Activated T-cell treated with anti-CD3 and anti-CD28 coated beads, Interleukin-2, amount 50 U/mL, for 72 hours (primary cell): Measurements from ENCODE around the gene TMEM63B. TPM values are rescaled to one million over a fixed set of nuclear protein-coding genes. Genes with fewer than 3 reads are reported as not detected.

Source experiments
- ATAC-seq, 2 donors: fragments of 150-1000 bp; cut with Tn5 transposase; replicated peaks in 1 of 2; 2 replicates each; pipeline ENCODE4 v1.10.0; 2021; ENCODE audit warnings: moderate library complexity in 2 of 2, mild to moderate bottlenecking in 1 of 2
- DNase-seq, 2 donors: peaks; one replicate each; pipeline ENCODE4 v3.0.0; 2021 to 2022; ENCODE audit warnings: mixed read lengths in 1 of 2
- H3K27ac Mint-ChIP-seq: one replicate; pipeline ENCODE4 v1.8.0; 2022; ENCODE audit warnings: mild to moderate bottlenecking, moderate library complexity, mixed read lengths
- H3K27me3 Mint-ChIP-seq: one replicate; pipeline ENCODE4 v1.8.0; 2022; ENCODE audit warnings: low read depth, mixed read lengths
- H3K36me3 Mint-ChIP-seq, 2 donors: one replicate each; pipeline ENCODE4 v1.8.0; 2022; ENCODE audit warnings: mixed read lengths in 2 of 2, mild to moderate bottlenecking in 1 of 2; ENCODE audit not compliant: insufficient read depth in 2 of 2
- H3K4me1 Mint-ChIP-seq: one replicate; pipeline ENCODE4 v1.8.0; 2022; ENCODE audit warnings: low read depth, mixed read lengths
- H3K4me3 Mint-ChIP-seq, 2 donors: one replicate each; pipeline ENCODE4 v1.8.0; 2022; ENCODE audit warnings: mild to moderate bottlenecking in 2 of 2, mixed read lengths in 2 of 2, moderate library complexity in 2 of 2
- H3K9me3 Mint-ChIP-seq, 2 donors: one replicate each; pipeline ENCODE4 v1.8.0; 2022; ENCODE audit warnings: mixed read lengths in 2 of 2
- total RNA-seq, 2 donors: library from RNA; stranded (reverse); gene quantifications; one replicate each; pipeline ENCODE4 v1.2.3, GENCODE V29; 2022

TMEM63B gene
- total RNA-seq, 2 donors from 2014 or later, result 16.3 to 17.9 TPM

DNA sequence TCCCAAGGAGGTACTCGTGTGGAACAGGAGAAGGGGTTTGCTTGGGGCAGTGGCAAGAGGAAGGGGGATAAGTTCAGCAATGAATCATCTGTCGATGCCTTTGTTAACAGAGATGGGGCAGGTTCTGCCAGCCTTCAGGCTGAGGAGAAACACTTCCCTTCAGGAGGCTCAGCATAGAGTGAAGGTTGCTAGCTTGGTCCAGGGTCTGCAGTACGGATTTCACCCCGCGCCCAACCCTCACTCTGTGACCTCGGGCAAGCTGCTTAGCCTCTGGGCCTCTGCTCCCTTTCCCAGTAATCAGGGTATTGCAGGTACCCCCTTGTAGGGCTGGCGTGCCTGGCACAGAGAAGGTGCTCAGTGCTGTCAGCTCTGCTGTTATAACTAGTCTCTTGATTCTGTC is 38.8 kb downstream of the TMEM63B start:
- Mint-ChIP-seq H3K9me3 (no peaks in the 10 kb centered on the region), H3K27me3 (peaks cover 20% of the 10 kb centered on the region), H3K4me1 (peaks cover 14% of the 10 kb centered on the region), H3K4me3 (no peak overlapping the region), H3K36me3 (no peaks in the 10 kb centered on the region), H3K27ac (no peak overlapping the region)
- no peak for DNase-seq
- ATAC-seq, result no peak

DNA sequence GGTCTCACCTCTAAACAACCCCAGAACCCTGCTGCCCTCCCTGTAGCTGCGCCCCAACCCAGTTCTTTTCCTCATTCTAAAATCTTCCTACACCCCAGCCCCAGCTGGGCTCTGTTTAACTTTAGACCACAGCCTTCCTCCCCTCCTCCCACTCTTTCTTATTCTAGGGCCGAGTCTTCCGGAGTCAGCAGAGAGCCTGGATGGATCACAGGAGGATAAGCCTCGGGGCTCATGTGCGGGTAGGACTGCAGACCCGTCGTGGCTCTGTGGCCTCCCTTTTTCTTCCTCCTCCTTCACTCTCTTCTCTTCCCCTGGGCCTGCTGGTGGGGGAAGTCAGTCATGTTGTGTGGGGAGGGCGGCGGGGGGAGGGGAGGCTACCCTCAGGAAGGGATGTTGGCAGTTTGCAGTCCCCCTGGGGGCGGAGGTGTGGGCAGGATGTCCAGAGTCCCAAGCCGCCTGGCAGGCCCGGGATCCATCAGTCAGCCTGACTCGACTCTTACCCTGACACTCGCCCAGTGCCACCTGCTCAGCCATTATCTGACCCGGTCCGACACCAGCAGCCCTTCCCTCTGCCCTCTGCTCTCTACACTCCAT is 39.3 kb downstream of the TMEM63B start:
- DNase-seq (no peak), ATAC-seq (peak in 1 of 2 donors; percentile 35)
- H3K4me1 Mint-ChIP-seq, result peaks cover 8% of the 10 kb centered on the region
- H3K27me3 Mint-ChIP-seq, result peaks cover 20% of the 10 kb centered on the region
- no peaks in the 10 kb centered on the region for H3K9me3 Mint-ChIP-seq
- H3K4me3 Mint-ChIP-seq, result no peak overlapping the region
- H3K36me3 Mint-ChIP-seq, result no peaks in the 10 kb centered on the region
- no peak overlapping the region for H3K27ac Mint-ChIP-seq

DNA sequence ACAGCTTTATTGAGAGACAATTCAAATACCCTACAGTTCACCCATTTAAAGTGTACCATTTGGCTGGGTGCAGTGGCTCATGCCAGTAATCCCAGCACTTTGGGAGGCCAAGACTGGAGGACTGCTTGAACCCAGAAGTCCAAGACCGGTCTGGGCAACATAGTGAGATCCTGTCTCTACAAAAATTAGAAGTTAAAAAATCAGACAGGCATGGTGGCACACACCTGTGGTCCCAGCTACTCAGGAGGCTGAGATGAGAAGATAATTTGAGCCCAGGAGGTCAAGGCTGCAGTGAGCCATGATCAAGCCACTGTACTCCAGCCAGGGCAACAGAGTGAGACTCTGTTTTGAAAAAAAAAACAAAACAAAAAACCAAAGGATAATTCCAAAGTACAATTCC is 40.2 kb downstream of the TMEM63B start:
- no peak for DNase-seq
- Mint-ChIP-seq H3K4me3 (no peak overlapping the region), H3K36me3 (no peaks in the 10 kb centered on the region), H3K27ac (no peak overlapping the region), H3K27me3 (peaks cover 17% of the 10 kb centered on the region), H3K9me3 (no peaks in the 10 kb centered on the region), H3K4me1 (peaks cover 12% of the 10 kb centered on the region)
- ATAC-seq, result no peak

DNA sequence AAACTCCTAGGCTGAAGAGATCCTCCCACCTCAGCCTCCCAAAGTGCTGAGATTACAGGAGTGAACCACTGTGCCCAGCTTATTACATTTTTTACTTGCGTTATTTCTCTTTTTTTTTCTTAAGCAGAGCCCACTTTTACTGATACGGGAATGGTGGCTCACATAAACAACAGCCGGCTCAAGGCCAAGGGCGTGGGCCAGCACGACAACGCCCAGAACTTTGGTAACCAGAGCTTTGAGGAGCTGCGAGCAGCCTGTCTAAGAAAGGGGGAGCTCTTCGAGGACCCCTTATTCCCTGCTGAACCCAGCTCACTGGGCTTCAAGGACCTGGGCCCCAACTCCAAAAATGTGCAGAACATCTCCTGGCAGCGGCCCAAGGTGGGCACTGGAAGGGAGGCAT is 41.8 kb downstream of the TMEM63B start:
- Mint-ChIP-seq H3K4me1 (peaks cover 15% of the 10 kb centered on the region), H3K27ac (no peak overlapping the region), H3K9me3 (no peaks in the 10 kb centered on the region), H3K4me3 (no peak overlapping the region), H3K36me3 (no peaks in the 10 kb centered on the region), H3K27me3 (peaks cover 8% of the 10 kb centered on the region)
- no peak for ATAC-seq
- DNase-seq, result no peak

DNA sequence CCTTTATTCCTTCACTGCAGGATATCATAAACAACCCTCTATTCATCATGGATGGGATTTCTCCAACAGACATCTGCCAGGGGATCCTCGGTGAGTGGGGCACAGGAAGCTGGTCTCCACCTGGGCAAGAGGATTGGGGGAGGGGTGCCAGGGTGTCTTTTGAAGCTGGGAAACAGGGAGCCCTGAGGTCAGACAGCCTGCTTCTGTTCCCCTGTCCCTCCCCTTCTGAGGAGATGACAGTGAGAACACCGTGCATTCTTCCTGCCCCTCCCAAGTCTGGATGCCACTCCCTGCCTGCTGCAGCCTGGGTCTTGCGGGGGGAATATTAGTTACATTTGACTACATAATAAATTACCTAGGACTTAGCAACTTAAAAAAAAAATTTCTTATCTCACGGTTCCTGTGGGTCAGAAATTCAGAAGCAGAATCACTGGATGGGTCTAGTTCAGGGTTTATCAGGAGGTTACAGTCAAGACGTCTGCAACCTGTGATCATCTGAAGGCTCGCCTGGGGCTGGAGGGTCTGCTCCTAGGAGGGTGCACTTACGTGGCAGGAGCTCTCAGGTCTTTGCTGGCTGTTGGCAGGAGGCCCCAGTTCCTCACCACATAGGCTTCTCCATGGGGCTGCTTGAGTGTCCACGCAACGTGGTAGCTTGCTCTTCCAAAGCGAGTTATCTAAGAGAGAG is 42.7 kb downstream of the TMEM63B start:
- Mint-ChIP-seq H3K36me3 (no peaks in the 10 kb centered on the region), H3K9me3 (no peaks in the 10 kb centered on the region), H3K4me1 (peaks cover 15% of the 10 kb centered on the region), H3K27ac (no peak overlapping the region), H3K27me3 (peaks cover 7% of the 10 kb centered on the region), H3K4me3 (no peak overlapping the region)
- no peak for ATAC-seq
- DNase-seq, result no peak

DNA sequence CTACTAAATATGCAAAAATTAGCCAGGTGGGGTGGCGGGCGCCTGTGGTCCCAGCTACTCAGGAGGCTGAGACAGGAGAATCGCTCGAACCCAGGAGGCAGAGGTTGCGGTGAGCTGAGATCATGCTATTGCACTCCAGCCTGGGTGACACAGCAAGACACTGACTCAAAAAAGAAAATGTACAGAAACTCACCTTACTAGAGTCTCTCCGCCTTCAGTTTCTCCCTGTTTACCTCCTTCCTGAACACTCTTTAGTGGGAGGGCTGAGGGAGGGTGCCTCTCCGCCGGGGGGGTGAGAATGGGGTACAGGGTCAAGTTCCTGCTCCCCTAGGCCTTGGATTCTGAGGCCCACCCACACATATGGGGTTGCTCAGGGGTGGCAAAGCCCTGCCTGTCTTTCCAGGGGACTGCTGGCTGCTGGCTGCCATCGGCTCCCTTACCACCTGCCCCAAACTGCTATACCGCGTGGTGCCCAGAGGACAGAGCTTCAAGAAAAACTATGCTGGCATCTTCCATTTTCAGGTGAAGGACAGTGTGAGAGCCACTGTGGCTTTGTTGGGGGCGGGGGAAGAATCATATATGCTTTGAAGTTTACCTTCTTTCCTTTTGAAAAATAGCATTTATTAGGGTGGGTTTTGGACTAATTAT is 44.7 kb downstream of the TMEM63B start:
- Mint-ChIP-seq H3K27ac (no peak overlapping the region), H3K4me1 (peaks cover 17% of the 10 kb centered on the region), H3K27me3 (no peaks in the 10 kb centered on the region), H3K9me3 (no peaks in the 10 kb centered on the region), H3K4me3 (no peak overlapping the region), H3K36me3 (no peaks in the 10 kb centered on the region)
- DNase-seq (no peak), ATAC-seq (peak in 1 of 2 donors; percentile 40)

DNA sequence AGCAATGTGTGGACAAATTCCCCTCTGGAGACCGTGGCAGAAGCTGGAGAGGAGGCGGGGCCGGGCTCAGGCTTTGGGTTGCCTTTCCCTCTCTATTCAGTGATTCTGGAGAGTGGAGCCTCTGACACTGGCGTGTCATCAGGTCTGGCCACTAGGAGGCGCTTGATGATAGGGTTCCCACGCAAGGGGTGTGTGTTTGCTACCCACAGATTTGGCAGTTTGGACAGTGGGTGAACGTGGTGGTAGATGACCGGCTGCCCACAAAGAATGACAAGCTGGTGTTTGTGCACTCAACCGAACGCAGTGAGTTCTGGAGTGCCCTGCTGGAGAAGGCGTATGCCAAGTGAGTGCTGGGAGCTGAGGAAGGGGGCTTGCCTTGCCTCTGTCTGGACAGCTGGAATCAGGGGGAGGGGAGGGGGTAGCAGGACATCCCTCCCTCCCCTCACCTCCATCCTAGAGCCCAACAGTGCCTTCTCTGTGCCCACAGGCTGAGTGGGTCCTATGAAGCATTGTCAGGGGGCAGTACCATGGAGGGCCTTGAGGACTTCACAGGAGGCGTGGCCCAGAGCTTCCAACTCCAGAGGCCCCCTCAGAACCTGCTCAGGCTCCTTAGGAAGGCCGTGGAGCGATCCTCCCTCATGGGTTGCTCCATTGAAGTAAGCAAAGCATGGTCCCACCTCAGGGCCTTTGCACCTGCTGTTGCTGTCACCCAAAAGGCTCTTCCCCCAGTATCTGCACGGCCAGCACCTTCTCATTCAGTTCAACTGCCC is 45.6 kb downstream of the TMEM63B start:
- DNase-seq (peak; percentile 83 to 85), ATAC-seq (peak; percentile 82 to 87)
- Mint-ChIP-seq H3K36me3 (no peaks in the 10 kb centered on the region), H3K27me3 (no peaks in the 10 kb centered on the region), H3K9me3 (no peaks in the 10 kb centered on the region), H3K4me1 (peaks cover 26% of the 10 kb centered on the region), H3K27ac (no peak overlapping the region), H3K4me3 (no peak overlapping the region)

DNA sequence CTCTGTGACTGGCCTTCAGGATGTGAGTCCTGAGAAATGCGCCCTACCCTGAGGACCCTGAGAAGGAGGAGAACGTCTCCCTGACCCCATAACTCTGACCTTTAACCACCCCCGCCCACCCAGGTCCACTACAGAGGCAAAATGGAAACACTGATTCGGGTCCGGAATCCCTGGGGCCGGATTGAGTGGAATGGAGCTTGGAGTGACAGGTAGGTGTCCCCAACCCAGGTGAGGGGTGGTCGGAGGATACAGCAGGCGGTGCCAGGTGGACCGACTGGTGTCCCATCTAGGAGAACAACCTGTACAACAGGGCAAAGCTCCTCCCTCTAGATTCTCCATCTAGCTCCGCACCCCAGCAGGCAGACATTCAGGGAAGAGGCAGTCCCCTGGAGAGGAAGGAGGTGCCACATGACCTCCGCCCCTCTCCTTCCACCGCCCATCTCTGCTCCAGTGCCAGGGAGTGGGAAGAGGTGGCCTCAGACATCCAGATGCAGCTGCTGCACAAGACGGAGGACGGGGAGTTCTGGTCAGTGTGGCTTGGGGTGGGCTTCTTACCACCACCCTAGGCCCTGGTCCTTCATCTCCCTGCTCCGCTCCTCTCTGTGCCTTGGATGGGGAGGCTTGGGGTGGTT is 48.9 kb downstream of the TMEM63B start:
- Mint-ChIP-seq H3K4me3 (peak overlapping the region in 1 of 2 donors; percentile 54), H3K27ac (no peak overlapping the region), H3K9me3 (no peaks in the 10 kb centered on the region), H3K27me3 (no peaks in the 10 kb centered on the region), H3K36me3 (no peaks in the 10 kb centered on the region), H3K4me1 (peaks cover 29% of the 10 kb centered on the region)
- ATAC-seq (no peak), DNase-seq (no peak)

DNA sequence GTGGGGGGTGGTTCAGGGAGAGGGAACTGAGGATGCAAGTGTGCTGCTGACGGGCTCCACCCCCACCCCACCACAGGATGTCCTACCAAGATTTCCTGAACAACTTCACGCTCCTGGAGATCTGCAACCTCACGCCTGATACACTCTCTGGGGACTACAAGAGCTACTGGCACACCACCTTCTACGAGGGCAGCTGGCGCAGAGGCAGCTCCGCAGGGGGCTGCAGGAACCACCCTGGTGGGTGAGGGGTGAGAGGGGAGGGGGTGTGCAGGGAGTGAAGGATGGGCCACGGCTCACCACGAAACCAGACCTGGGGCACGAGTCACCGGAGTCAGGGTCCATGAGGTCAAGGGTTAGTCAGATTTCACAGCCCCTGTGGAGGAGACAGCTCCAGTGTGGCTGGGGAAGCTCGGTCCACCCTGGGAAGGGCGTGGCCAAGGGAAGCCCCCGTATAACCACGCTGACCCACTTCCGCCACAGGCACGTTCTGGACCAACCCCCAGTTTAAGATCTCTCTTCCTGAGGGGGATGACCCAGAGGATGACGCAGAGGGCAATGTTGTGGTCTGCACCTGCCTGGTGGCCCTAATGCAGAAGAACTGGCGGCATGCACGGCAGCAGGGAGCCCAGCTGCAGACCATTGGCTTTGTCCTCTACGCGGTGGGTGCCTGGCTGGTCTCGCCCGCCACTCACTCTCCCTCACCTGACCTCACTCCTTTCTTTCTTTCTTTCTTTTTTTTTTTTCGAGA is 49.6 kb downstream of the TMEM63B start:
- H3K27me3 Mint-ChIP-seq, result no peaks in the 10 kb centered on the region
- peak; percentile 74 to 77 for ATAC-seq
- peak overlapping the region in 1 of 2 donors; percentile 54 for H3K4me3 Mint-ChIP-seq
- no peaks in the 10 kb centered on the region for H3K9me3 Mint-ChIP-seq
- peaks cover 29% of the 10 kb centered on the region for H3K4me1 Mint-ChIP-seq
- H3K36me3 Mint-ChIP-seq, result no peaks in the 10 kb centered on the region
- H3K27ac Mint-ChIP-seq, result no peak overlapping the region
- peak; percentile 47 to 61 for DNase-seq

DNA sequence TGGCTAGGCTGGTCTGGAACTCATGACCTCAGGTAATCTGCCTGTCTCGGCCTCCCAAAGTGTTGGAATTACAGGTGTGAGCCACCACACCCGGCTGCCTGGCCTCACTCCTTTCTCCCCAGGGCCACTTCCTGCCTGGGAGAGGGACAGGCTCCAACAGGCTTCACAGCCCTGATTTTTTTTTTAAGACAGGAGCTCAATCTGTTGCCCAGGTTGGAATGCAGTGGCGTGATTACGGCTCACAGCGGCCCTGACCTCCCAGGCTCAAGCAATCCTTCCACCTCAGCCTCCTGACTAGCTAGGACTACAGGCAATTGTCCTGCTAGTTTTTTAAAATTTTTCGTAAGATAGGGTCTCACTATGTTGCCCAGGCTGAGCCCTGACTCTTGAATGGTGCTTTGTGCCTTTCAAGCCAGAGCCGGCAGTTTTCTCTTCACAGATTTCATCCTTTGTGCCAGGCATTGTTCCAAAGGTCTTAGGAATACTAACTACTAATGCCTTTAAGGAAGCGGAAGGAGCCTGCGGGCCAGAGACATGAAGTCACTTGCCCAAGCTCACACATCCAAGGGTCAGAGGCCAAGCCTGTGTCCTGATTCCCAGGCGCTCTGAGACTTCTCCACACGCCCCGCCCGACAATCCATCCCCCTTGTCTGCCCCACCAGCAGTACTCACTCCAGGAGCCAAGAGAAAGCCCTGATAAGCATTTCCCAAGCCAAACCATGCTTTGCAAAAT is 50.5 kb downstream of the TMEM63B start:
- Mint-ChIP-seq H3K4me3 (peak overlapping the region in 1 of 2 donors; percentile 54), H3K36me3 (no peaks in the 10 kb centered on the region), H3K9me3 (no peaks in the 10 kb centered on the region)

DNA sequence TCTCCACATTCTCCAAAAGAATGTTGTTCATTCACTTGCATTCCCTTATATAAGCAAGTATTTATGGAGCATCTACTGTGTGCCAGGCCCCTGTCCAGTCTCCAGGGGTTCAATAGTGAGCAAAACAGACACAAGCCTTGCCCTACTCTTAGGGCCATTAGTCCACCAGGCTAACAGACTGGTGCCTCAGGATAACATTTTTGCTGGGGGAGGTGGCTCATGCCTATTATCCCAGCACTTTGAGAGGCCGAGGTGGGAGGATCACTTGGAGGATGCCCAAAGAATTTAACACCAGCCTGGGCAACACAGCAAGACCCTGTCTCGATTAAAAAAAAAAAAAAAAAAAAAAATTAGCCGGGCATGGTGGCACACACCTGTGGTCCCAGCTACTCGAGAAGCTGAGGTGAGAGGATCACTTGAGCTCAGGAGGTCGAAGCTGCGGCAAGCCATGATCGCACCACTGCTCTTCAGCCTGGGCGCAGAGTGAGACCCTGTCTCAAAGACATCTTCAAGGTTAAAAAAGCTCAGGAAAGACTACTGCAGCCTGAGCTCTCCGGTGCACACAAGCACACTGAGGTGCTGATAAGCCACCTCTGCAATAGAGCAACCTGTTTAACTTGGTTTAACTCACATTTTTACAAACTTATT is 51.2 kb downstream of the TMEM63B start:
- no peak for ATAC-seq
- H3K4me1 Mint-ChIP-seq, result peaks cover 19% of the 10 kb centered on the region
- no peak overlapping the region for H3K27ac Mint-ChIP-seq
- H3K36me3 Mint-ChIP-seq, result no peaks in the 10 kb centered on the region
- no peaks in the 10 kb centered on the region for H3K27me3 Mint-ChIP-seq
- no peak for DNase-seq
- no peaks in the 10 kb centered on the region for H3K9me3 Mint-ChIP-seq
- no peak overlapping the region for H3K4me3 Mint-ChIP-seq

More for the DNA sequence above, 50.5 kb downstream of the TMEM63B start:
- ATAC-seq, result no peak
- DNase-seq, result no peak
- H3K27me3 Mint-ChIP-seq, result no peaks in the 10 kb centered on the region
- no peak overlapping the region for H3K27ac Mint-ChIP-seq
- peaks cover 20% of the 10 kb centered on the region for H3K4me1 Mint-ChIP-seq
